Cardiac fibroblast (primary cell): ENCODE results near the gene SLC35G6.
A peak's percentile ranks its signal among the peaks of the same experiment; 100 is the strongest.

Source experiments
- DNase-seq, 2 donors: peaks; one replicate each; pipeline versions ENCODE4 v3.0.0 to v3.0.0-alpha.2; 2010; ENCODE audit warnings: low read depth in 2 of 2
- H3K4me3 ChIP-seq, 2 donors: replicated peaks in 1 of 2; 1 replicate in 1 of 2; 2 replicates in 1 of 2; pipeline ENCODE4 v1.5.1; 2011; ENCODE audit warnings: low read depth in 2 of 2, low read length in 2 of 2, mild to moderate bottlenecking in 2 of 2, moderate library complexity in 1 of 2
- TF ChIP-seq, protein P1 (sequence below): IDR thresholded peaks from one replicate; pipeline ENCODE4 v1.5.1; 2011; ENCODE audit warnings: low read depth, mild to moderate bottlenecking, low read length, inconsistent platforms

The SLC35G6 gene

DNA sequence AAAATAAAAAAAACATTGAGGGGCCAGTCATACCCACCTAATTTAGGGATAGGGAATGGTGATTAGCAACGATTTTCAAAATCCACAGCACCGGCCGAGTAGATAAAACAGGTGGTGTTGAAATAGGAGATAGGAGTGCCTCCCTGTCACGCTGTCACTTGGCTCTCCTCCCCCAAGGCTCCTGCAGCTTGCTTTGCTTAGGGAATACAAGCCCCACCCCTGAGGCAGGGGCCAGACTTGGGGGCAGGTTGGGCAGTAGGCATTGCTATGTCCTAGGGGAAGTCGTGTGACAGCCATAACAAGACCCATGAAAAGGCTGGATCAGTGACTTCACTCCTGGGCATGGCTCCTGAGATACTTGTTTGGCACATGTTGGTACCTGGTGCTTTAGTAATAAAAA, 28.7 kb downstream of the SLC35G6 start:
- TF ChIP-seq, protein P1, sequence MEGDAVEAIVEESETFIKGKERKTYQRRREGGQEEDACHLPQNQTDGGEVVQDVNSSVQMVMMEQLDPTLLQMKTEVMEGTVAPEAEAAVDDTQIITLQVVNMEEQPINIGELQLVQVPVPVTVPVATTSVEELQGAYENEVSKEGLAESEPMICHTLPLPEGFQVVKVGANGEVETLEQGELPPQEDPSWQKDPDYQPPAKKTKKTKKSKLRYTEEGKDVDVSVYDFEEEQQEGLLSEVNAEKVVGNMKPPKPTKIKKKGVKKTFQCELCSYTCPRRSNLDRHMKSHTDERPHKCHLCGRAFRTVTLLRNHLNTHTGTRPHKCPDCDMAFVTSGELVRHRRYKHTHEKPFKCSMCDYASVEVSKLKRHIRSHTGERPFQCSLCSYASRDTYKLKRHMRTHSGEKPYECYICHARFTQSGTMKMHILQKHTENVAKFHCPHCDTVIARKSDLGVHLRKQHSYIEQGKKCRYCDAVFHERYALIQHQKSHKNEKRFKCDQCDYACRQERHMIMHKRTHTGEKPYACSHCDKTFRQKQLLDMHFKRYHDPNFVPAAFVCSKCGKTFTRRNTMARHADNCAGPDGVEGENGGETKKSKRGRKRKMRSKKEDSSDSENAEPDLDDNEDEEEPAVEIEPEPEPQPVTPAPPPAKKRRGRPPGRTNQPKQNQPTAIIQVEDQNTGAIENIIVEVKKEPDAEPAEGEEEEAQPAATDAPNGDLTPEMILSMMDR: no peak
- H3K4me3 ChIP-seq: no peak overlapping the region
- DNase-seq: no peak

DNA sequence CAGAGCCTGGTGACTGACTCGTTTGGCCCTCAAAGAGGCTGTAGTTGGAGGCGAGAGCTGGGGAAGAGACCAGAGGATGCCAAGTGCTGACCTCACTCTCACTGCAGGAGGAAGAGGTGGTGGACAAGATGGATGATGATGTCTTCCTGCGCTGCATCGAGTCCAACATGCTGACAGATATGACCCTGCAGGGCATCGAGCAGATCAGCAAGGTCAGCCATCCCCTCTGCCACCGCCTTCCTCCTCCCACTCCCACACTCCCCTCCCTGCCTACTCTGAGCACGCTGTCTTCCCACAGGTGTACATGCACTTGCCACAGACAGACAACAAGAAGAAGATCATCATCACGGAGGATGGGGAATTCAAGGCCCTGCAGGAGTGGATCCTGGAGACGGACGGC, 29.9 kb downstream of the SLC35G6 start:
- no peak for DNase-seq
- H3K4me3 ChIP-seq: no peak overlapping the region
- TF ChIP-seq, protein P1: no peak

DNA sequence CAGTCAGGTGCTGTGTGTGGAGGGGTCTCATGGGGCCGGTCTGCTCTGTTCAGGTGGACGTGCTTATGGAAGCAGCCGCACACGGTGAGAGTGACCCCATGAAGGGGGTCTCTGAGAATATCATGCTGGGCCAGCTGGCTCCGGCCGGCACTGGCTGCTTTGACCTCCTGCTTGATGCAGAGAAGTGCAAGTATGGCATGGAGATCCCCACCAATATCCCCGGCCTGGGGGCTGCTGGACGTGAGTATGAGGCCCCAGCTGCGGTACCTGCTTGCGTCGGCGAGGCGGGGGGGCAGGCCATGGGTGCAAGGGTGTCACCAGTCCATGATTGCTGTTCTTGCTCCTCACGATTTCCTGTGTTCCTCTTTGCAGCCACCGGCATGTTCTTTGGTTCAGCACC, 30.9 kb downstream of the SLC35G6 start:
- no peak for DNase-seq
- TF ChIP-seq, protein P1: no peak
- H3K4me3 ChIP-seq: no peak overlapping the region

DNA sequence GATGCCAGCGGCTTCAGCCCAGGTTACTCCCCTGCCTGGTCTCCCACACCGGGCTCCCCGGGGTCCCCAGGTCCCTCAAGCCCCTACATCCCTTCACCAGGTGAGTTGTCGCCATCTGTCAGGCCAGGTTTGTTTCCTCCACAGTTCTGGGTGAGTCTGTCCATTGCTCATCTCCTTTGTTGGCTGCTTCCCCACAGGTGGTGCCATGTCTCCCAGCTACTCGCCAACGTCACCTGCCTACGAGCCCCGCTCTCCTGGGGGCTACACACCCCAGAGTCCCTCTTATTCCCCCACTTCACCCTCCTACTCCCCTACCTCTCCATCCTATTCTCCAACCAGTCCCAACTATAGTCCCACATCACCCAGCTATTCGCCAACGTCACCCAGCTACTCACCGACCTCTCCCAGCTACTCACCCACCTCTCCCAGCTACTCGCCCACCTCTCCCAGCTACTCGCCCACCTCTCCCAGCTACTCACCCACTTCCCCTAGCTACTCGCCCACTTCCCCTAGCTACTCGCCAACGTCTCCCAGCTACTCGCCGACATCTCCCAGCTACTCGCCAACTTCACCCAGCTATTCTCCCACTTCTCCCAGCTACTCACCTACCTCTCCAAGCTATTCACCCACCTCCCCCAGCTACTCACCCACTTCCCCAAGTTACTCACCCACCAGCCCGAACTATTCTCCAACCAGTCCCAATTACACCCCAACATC, 31.7 kb downstream of the SLC35G6 start:
- no peak for DNase-seq
- H3K4me3 ChIP-seq: no peak overlapping the region
- TF ChIP-seq, protein P1: no peak

DNA sequence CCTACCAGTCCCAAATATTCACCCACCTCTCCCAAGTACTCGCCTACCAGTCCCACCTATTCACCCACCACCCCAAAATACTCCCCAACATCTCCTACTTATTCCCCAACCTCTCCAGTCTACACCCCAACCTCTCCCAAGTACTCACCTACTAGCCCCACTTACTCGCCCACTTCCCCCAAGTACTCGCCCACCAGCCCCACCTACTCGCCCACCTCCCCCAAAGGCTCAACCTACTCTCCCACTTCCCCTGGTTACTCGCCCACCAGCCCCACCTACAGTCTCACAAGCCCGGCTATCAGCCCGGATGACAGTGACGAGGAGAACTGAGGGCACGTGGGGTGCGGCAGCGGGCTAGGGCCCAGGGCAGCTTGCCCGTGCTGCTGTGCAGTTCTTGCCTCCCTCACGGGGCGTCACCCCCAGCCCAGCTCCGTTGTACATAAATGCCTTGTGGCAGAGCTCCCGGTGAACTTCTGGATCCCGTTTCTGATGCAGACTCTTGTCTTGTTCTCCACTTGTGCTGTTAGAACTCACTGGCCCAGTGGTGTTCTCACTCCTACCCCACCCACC, 32.7 kb downstream of the SLC35G6 start:
- no peak overlapping the region for H3K4me3 ChIP-seq
- DNase-seq: no peak
- TF ChIP-seq, protein P1: no peak

DNA sequence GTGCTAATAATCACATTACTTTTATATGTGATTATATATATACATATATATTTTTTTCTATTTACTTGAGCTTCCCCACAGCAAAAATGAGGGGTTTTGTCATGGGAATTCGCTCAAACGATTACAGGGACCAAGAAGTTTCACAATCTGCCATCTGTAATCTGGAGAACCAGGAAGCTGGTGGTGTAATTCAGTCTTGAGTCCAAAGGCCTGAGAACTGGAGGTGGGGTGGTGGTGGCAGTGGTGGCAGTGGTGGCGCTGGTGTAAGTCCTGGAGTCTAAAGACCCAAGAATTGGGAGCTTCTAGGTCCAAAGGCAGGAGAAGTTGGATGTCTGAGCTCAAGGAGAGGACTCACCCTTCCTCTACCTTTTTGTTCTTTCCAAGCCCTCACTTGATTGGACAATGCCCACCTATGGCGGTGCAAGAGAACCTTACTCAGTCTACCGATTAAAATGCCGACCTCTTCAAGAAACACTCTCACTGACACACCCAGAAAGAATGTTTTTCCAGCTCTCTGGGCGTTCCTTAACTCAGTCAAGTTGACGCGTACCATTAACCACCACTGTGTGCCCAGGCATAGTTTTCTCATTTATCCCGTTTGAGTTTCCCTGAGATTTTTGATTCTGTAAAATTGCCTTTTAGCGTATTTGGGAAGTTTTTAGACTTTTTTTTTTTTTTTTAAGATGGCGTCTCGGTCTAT, 34.8 kb downstream of the SLC35G6 start:
- TF ChIP-seq, protein P1: no peak
- no peak overlapping the region for H3K4me3 ChIP-seq
- peak in 1 of 2 donors; percentile 25 for DNase-seq
